ENCODE data around the gene DNMT3B.
A peak's percentile ranks its signal among the peaks of the same experiment; 100 is the strongest.
"Not testable (repeated sequence)": the region's sequence is repeated elsewhere in the genome, so short reads cannot be mapped to it uniquely, and the experiment has no call there.

Gene DNMT3B

DNA sequence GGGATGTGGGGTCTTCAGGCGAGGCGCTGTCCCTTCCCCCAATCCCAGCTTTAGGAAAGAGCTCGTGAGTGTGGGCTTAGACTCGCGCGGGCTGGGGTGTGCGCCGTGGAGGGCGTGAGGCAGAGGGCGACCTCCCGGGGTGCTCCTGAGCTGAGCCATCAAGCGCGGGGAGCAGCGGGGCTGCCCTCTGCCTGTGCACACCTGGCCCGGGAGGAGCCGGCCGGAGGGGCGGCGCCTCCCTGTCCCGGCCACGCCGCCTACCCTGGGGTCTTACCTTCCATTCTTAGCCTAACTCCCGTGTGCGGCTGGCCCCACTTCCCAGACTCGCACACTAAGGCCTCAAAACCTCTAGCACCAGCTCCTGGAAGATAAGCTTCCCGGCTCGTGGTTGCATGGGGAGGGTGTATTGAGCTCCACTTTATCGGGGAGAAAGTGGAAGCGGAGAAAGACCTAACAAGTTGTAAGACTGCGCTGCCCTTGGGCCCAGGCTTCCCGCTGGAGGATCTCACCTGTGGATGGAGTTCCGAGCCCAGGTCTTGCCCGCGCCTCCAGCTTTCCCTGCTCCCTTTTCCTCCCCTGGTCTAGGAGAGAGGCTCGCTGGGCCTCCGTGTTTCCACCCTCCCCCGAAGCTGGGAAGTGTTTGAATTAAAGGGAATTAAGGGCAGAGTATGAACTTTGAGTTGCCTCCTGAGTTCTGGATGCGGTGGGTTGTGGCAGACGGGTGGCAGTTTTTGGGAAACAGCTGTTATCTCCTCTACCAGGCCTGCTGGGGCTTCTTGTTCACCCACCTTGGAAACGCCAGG lies 1.2 kb downstream of the DNMT3B start:
- Histone ChIP-seq H3K4me3 (ENCODE audit: low read length in 2 of 2) (peak overlapping the region; percentile 58 to 81), H3K27me3 (ENCODE audit: control insufficient read depth in 2 of 2, insufficient read depth in 2 of 2, low read length in 2 of 2) (no peaks in the 10 kb centered on the region), H3K27ac (ENCODE audit: low read depth in 2 of 2, low read length in 2 of 2) (no peak overlapping the region), H3K9ac (ENCODE audit: low read depth in 1 of 2, low read length in 2 of 2) (peak overlapping the region; percentile 66 to 74), H3K36me3 (ENCODE audit: control insufficient read depth in 2 of 2, insufficient read depth in 2 of 2, low read length in 2 of 2) (no peaks in the 10 kb centered on the region), H3K9me3 (ENCODE audit: control insufficient read depth in 2 of 2, low read length in 2 of 2) (no peaks in the 10 kb centered on the region), H3K4me1 (ENCODE audit: control insufficient read depth in 2 of 2, insufficient read depth in 2 of 2, low read length in 2 of 2) (peaks cover 9 to 12% of the 10 kb centered on the region in 2 donors)

DNA sequence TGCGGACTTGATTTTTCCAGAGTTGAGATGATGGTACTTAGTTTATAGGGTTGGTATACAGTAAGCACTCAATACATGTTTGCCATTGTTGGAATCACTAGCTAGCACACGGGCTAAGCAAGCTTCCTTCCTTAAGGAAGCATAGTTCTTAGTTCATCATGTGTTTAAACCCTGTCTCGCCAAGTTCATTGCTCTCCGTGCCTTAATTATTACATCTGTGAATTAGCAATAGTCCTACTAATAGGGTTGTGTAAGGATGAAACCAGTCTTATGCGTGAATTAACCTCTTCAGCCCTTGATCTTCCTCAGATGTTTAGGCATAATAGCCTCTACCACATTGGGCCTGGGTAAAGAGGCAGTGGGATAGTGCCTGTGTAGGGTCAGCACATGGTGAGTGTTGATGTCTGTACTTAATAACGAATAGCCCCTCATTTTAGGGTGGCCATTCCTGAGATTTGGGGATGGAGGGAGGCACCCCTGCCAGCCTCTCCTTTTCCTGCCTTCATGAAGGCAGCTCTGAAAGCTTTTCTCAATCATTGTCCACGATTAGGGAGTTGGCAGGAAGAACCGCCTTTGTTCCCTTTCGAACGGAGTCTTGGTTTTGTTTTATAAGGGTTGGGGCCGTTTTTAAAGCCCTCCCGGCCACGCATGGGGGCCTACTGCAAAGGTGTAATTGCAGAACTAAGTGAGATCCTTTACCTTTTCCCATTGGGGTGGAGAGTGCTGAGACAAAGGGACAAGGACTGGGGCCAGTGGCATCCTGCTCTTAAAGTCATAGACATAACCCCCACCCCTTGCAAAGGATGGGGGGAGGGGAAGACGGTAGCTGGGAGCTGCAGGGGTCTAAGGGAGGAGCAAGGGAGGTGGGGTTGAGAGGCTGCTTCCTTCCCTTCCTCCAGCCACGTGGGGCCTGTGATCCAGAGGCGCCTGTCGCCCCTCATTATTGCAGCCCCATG lies 2.1 kb downstream of the DNMT3B start:
- Histone ChIP-seq H3K27ac (ENCODE audit: low read depth in 2 of 2, low read length in 2 of 2) (no peak overlapping the region), H3K4me3 (ENCODE audit: low read length in 2 of 2) (no peak overlapping the region), H3K4me1 (ENCODE audit: control insufficient read depth in 2 of 2, insufficient read depth in 2 of 2, low read length in 2 of 2) (peaks cover 9 to 12% of the 10 kb centered on the region in 2 donors), H3K9me3 (ENCODE audit: control insufficient read depth in 2 of 2, low read length in 2 of 2) (no peaks in the 10 kb centered on the region), H3K36me3 (ENCODE audit: control insufficient read depth in 2 of 2, insufficient read depth in 2 of 2, low read length in 2 of 2) (no peaks in the 10 kb centered on the region), H3K27me3 (ENCODE audit: control insufficient read depth in 2 of 2, insufficient read depth in 2 of 2, low read length in 2 of 2) (no peaks in the 10 kb centered on the region), H3K9ac (ENCODE audit: low read depth in 1 of 2, low read length in 2 of 2) (no peak overlapping the region)

DNA sequence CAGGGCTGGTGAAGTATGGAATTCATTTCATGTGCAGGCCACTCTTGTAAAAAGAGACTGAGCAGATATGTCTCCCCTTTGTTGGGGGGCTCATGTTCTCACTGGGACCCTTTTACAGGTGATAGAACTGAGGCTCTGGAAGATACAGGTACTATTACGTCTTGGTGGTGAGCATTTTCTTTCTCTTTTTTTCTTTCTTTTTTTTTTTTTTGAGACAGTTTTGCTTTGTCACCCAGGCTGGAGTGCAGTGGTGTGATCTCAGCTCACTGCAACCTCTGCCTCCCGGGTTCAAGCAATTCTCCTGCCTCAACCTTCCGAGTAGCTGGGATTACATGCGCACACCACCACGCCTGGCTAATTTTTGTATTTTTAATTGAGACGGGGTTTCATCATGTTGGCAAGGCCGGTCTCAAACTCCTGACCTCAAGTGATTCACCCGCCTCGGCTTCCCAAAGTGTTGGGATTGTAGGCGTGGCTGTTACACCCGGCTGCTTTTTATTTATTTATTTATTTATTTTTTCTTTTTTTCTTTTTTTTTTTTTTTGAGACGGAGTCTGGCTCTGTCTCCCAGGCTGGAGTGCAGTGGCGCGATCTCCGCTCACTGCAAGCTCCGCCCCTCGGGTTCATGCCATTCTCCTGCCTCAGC lies 3.2 kb downstream of the DNMT3B start:
- H3K9me3 ChIP-seq (ENCODE audit: control insufficient read depth in 2 of 2, low read length in 2 of 2); H3K4me3 ChIP-seq (ENCODE audit: low read length in 2 of 2); H3K27me3 ChIP-seq (ENCODE audit: control insufficient read depth in 2 of 2, insufficient read depth in 2 of 2, low read length in 2 of 2); H3K9ac ChIP-seq (ENCODE audit: low read depth in 1 of 2, low read length in 2 of 2); H3K27ac ChIP-seq (ENCODE audit: low read depth in 2 of 2, low read length in 2 of 2); H3K36me3 ChIP-seq (ENCODE audit: control insufficient read depth in 2 of 2, insufficient read depth in 2 of 2, low read length in 2 of 2): not testable (repeated sequence)
- peaks cover 9 to 12% of the 10 kb centered on the region in 2 donors for H3K4me1 ChIP-seq (ENCODE audit: control insufficient read depth in 2 of 2, insufficient read depth in 2 of 2, low read length in 2 of 2)

DNA sequence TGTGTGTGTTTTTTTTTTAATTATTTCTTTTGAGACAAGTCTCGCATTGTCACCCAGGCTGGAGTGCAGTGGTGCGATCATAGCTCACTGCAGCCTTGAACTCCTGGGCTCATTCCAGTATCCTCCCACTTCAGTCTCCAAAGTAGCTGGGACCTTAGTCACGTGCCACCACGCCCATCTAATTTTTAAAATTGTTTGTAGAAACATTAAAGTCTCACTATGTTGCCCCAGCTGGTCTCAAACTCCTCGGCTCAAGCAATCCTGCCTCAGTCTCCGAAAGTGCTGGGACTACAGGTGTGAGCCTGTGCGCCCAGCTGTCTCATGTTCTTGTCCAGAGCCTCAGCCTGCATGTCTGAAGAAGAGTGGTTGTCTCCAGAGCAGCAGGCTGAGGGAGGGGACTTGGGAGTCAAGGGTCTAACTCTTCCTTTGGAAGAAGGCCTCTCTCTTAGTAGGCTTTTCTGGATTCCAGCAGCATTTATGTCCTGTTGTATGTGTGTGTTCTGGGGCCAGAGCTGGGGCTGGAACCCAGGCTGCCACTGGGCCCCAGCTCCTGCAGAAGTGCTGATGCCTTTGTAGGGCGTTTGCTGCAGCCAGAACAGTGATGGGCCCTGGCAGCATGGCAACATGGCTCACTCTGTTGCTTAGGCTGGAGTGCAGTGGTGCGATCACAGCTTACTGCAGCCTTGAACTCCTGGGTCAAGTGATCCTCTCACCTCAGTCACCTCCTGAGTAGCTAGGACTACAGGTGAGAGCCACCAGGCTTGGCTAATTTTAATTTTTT lies 5.4 kb downstream of the DNMT3B start:
- no peak overlapping the region for H3K9ac ChIP-seq (ENCODE audit: low read depth in 1 of 2, low read length in 2 of 2)
- no peaks in the 10 kb centered on the region for H3K9me3 ChIP-seq (ENCODE audit: control insufficient read depth in 2 of 2, low read length in 2 of 2)
- no peak overlapping the region for H3K27ac ChIP-seq (ENCODE audit: low read depth in 2 of 2, low read length in 2 of 2)
- no peaks in the 10 kb centered on the region for H3K36me3 ChIP-seq (ENCODE audit: control insufficient read depth in 2 of 2, insufficient read depth in 2 of 2, low read length in 2 of 2)
- H3K4me3 ChIP-seq (ENCODE audit: low read length in 2 of 2): no peak overlapping the region
- peaks cover 7% of the 10 kb centered on the region in 2 donors for H3K4me1 ChIP-seq (ENCODE audit: control insufficient read depth in 2 of 2, insufficient read depth in 2 of 2, low read length in 2 of 2)
- no peaks in the 10 kb centered on the region for H3K27me3 ChIP-seq (ENCODE audit: control insufficient read depth in 2 of 2, insufficient read depth in 2 of 2, low read length in 2 of 2)

DNA sequence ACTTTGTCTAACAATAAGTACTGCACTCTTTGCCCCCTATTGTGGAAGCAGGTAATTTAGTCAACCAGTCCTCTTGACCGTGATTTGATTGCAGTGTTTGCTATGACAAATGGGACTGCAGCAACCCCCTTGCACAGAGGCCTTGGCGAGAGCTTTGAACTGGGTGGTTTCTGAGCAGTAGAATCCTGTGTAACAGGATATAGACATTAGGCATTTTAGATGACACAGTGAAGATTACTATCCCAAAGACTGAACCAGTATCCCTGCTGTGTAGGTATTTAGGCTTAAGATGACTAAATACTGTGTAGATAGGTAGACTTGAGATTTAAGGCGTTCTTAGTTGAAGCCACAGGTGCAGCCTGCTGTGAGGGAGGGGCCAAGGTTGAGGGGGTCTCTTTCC lies 9.9 kb downstream of the DNMT3B start:
- Histone ChIP-seq H3K36me3 (ENCODE audit: control insufficient read depth in 2 of 2, insufficient read depth in 2 of 2, low read length in 2 of 2) (no peaks in the 10 kb centered on the region), H3K4me1 (ENCODE audit: control insufficient read depth in 2 of 2, insufficient read depth in 2 of 2, low read length in 2 of 2) (no peaks in the 10 kb centered on the region), H3K4me3 (ENCODE audit: low read length in 2 of 2) (no peak overlapping the region)

DNA sequence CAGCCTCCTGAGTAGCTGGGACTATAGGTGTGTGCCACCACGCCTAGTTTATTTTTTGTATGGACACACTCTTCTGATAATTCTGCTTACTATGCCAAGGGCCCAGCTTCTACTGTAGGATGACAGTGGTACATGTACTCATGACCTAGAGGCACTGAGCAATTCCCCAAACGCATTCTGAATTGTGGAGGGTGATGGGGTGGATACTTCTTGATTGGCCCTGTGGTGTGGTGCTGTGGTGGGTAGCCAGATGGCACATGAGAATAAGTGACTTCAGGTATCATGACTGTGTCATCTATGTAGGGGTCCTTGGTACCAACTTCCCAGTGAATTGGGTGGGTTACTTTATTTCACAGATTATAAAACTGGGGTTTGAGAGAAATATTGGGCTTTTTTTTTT lies 11.0 kb downstream of the DNMT3B start:
- no peak overlapping the region for H3K9ac ChIP-seq (ENCODE audit: low read depth in 1 of 2, low read length in 2 of 2)
- no peaks in the 10 kb centered on the region for H3K27me3 ChIP-seq (ENCODE audit: control insufficient read depth in 2 of 2, insufficient read depth in 2 of 2, low read length in 2 of 2)
- H3K36me3 ChIP-seq (ENCODE audit: control insufficient read depth in 2 of 2, insufficient read depth in 2 of 2, low read length in 2 of 2): no peaks in the 10 kb centered on the region
- H3K4me3 ChIP-seq (ENCODE audit: low read length in 2 of 2): no peak overlapping the region
- no peaks in the 10 kb centered on the region for H3K4me1 ChIP-seq (ENCODE audit: control insufficient read depth in 2 of 2, insufficient read depth in 2 of 2, low read length in 2 of 2)
- H3K27ac ChIP-seq (ENCODE audit: low read depth in 2 of 2, low read length in 2 of 2): no peak overlapping the region
- H3K9me3 ChIP-seq (ENCODE audit: control insufficient read depth in 2 of 2, low read length in 2 of 2): no peaks in the 10 kb centered on the region

More for the DNA sequence above, 9.9 kb downstream of the DNMT3B start:
- H3K9ac ChIP-seq (ENCODE audit: low read depth in 1 of 2, low read length in 2 of 2): no peak overlapping the region
- no peak overlapping the region for H3K27ac ChIP-seq (ENCODE audit: low read depth in 2 of 2, low read length in 2 of 2)
- H3K27me3 ChIP-seq (ENCODE audit: control insufficient read depth in 2 of 2, insufficient read depth in 2 of 2, low read length in 2 of 2): no peaks in the 10 kb centered on the region
- H3K9me3 ChIP-seq (ENCODE audit: control insufficient read depth in 2 of 2, low read length in 2 of 2): no peaks in the 10 kb centered on the region

DNA sequence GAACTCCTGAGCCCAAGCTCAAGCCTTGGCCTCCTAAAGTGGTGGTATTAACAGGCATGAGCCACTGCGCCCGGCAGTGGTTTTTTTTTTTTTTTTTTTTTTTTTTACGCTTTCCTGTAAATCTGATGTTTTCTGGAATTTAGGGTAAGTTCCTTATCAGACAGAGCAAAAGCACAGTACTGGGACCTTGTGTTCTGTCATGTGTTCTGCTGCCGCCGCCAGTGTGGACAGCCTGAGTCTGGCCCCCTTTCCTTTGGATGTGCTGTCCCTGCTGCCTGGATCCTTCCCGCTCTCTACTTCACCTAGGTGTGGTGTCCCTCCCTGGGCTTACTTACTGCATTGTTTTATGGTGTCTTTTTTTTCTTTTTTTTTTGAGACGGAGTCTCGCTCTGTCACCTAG lies 11.7 kb downstream of the DNMT3B start:
- Histone ChIP-seq H3K4me1 (ENCODE audit: control insufficient read depth in 2 of 2, insufficient read depth in 2 of 2, low read length in 2 of 2) (no peaks in the 10 kb centered on the region), H3K9ac (ENCODE audit: low read depth in 1 of 2, low read length in 2 of 2) (no peak overlapping the region), H3K27ac (ENCODE audit: low read depth in 2 of 2, low read length in 2 of 2) (no peak overlapping the region), H3K4me3 (ENCODE audit: low read length in 2 of 2) (no peak overlapping the region), H3K27me3 (ENCODE audit: control insufficient read depth in 2 of 2, insufficient read depth in 2 of 2, low read length in 2 of 2) (no peaks in the 10 kb centered on the region), H3K36me3 (ENCODE audit: control insufficient read depth in 2 of 2, insufficient read depth in 2 of 2, low read length in 2 of 2) (no peaks in the 10 kb centered on the region), H3K9me3 (ENCODE audit: control insufficient read depth in 2 of 2, low read length in 2 of 2) (no peaks in the 10 kb centered on the region)

DNA sequence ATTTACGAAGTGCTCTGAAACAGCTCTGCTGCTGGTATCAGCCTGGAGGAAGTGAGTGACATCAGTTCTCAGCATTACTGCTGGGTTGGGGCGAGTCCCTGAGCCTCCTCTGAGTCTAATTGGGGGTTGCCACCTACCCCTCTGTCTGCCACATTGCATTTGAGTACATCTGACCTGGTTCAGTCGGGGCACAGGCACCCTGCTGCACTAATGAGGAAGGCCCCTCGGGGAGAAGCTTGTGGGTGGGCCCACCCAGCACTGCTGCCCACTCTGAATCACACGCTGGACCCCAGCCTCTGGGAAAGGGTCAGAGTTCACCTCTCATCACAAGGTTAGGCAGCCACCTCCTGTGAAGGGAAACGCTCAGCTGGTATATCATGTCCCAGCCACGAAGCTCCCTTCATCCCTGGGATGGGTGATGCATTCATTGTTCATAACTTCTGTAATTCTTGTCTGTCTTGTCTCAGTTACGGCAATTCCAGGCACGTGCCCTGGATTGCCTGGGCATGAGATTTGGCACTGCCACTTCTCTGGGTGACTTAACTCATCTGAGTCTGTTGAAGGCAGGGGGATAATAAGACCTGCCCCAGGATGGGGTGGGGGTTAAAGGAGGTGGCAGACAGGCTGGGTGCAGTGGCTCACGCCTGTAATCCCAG lies 13.3 kb downstream of the DNMT3B start:
- no peak overlapping the region for H3K4me3 ChIP-seq (ENCODE audit: low read length in 2 of 2)
- no peak overlapping the region for H3K27ac ChIP-seq (ENCODE audit: low read depth in 2 of 2, low read length in 2 of 2)
- no peaks in the 10 kb centered on the region for H3K36me3 ChIP-seq (ENCODE audit: control insufficient read depth in 2 of 2, insufficient read depth in 2 of 2, low read length in 2 of 2)
- no peak overlapping the region for H3K9ac ChIP-seq (ENCODE audit: low read depth in 1 of 2, low read length in 2 of 2)
- H3K4me1 ChIP-seq (ENCODE audit: control insufficient read depth in 2 of 2, insufficient read depth in 2 of 2, low read length in 2 of 2): no peaks in the 10 kb centered on the region
- H3K9me3 ChIP-seq (ENCODE audit: control insufficient read depth in 2 of 2, low read length in 2 of 2): no peaks in the 10 kb centered on the region
- H3K27me3 ChIP-seq (ENCODE audit: control insufficient read depth in 2 of 2, insufficient read depth in 2 of 2, low read length in 2 of 2): no peaks in the 10 kb centered on the region

DNA sequence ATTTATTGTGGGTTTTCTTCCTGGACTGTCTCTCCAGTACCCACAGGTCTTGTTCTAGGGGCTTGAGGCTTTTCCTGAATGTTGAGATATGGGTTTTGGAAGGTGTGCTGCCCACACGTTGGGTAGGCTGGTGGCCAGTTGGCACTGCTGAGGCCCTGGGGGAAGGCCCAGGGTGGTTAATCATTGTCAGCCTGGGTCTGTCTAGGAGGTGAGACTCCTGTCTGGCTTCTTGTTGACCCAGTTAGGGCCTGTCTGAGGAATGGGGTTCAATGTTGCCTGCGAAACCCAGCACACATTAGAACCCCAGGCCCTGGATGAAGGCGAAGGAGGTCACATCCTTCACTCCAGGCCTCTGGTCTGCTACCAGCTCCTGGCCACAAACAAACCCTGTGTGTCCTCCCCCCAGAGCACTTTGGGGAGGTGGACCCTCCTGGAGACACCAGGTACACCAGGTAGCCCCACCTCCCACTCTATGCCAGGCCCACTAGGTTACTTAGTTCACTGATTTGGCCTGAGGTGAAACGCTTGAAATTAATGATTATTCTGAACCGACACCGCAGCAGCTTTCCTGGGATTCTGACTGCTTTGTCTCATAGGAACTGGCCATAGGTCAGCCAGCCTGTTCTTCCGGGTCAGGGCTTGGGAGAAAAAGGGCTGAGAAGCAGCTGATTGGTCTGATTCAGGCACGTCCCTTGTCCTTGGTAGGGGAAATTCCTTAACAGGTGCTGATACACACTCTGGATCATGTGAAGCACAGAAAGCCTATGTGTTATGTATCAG lies 15.2 kb downstream of the DNMT3B start:
- no peak overlapping the region for H3K27ac ChIP-seq (ENCODE audit: low read depth in 2 of 2, low read length in 2 of 2)
- H3K4me3 ChIP-seq (ENCODE audit: low read length in 2 of 2): no peak overlapping the region
- no peaks in the 10 kb centered on the region for H3K27me3 ChIP-seq (ENCODE audit: control insufficient read depth in 2 of 2, insufficient read depth in 2 of 2, low read length in 2 of 2)
- no peaks in the 10 kb centered on the region for H3K36me3 ChIP-seq (ENCODE audit: control insufficient read depth in 2 of 2, insufficient read depth in 2 of 2, low read length in 2 of 2)
- no peaks in the 10 kb centered on the region for H3K4me1 ChIP-seq (ENCODE audit: control insufficient read depth in 2 of 2, insufficient read depth in 2 of 2, low read length in 2 of 2)
- no peak overlapping the region for H3K9ac ChIP-seq (ENCODE audit: low read depth in 1 of 2, low read length in 2 of 2)
- H3K9me3 ChIP-seq (ENCODE audit: control insufficient read depth in 2 of 2, low read length in 2 of 2): no peaks in the 10 kb centered on the region
